Measurements from ENCODE around the gene GALNT2.
A peak's percentile ranks its signal among the peaks of the same experiment; 100 is the strongest.

GALNT2 gene

GRCh38 chr1:230117694-230118093, 50.7 kb downstream of the GALNT2 start:
- DNase-seq: no peak

- no peak for DNase-seq
Measured at GRCh38 chr1:230119340-230119739, 52.3 kb downstream of the GALNT2 start.

- DNase-seq: no peak
Measured at GRCh38 chr1:230120289-230120920, 53.4 kb downstream of the GALNT2 start.

GRCh38 chr1:230120921-230121381, 53.9 kb downstream of the GALNT2 start:
- no peak for DNase-seq

GRCh38 chr1:230121950-230122349, 54.9 kb downstream of the GALNT2 start:
- no peak for DNase-seq

- DNase-seq: no peak
Measured at GRCh38 chr1:230122366-230123279, 55.6 kb downstream of the GALNT2 start.

- no peak for DNase-seq
Measured at GRCh38 chr1:230123280-230124185, 56.5 kb downstream of the GALNT2 start.

- no peak for DNase-seq
Measured at GRCh38 chr1:230124186-230125128, 57.4 kb downstream of the GALNT2 start.

- DNase-seq: no peak
Measured at GRCh38 chr1:230125141-230125540, 58.1 kb downstream of the GALNT2 start.

GRCh38 chr1:230125640-230126528, 58.8 kb downstream of the GALNT2 start:
- DNase-seq: no peak

GRCh38 chr1:230126529-230127104, 59.6 kb downstream of the GALNT2 start:
- no peak for DNase-seq

- no peak for DNase-seq
Measured at GRCh38 chr1:230127105-230128054, 60.3 kb downstream of the GALNT2 start.

- DNase-seq: no peak
Measured at GRCh38 chr1:230128569-230129285, 61.7 kb downstream of the GALNT2 start.

GRCh38 chr1:230129341-230129740, 62.3 kb downstream of the GALNT2 start:
- no peak for DNase-seq

GRCh38 chr1:230130172-230130944, 63.3 kb downstream of the GALNT2 start:
- peak; percentile 31 for DNase-seq

GRCh38 chr1:230131457-230131856, 64.4 kb downstream of the GALNT2 start:
- DNase-seq: no peak

GRCh38 chr1:230132758-230133157, 65.7 kb downstream of the GALNT2 start:
- DNase-seq: no peak

- DNase-seq: no peak
Measured at GRCh38 chr1:230135726-230136125, 68.7 kb downstream of the GALNT2 start.
